ENCODE data around the gene ESR1.

The ESR1 gene

DNA sequence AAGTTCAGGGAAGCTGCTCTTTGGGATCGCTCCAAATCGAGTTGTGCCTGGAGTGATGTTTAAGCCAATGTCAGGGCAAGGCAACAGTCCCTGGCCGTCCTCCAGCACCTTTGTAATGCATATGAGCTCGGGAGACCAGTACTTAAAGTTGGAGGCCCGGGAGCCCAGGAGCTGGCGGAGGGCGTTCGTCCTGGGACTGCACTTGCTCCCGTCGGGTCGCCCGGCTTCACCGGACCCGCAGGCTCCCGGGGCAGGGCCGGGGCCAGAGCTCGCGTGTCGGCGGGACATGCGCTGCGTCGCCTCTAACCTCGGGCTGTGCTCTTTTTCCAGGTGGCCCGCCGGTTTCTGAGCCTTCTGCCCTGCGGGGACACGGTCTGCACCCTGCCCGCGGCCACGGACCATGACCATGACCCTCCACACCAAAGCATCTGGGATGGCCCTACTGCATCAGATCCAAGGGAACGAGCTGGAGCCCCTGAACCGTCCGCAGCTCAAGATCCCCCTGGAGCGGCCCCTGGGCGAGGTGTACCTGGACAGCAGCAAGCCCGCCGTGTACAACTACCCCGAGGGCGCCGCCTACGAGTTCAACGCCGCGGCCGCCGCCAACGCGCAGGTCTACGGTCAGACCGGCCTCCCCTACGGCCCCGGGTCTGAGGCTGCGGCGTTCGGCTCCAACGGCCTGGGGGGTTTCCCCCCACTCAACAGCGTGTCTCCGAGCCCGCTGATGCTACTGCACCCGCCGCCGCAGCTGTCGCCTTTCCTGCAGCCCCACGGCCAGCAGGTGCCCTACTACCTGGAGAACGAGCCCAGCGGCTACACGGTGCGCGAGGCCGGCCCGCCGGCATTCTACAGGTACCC lies at the start of gene ESR1:
Gene ESR1 (plus strand): TSS at position 170 of the 858 bp plus-strand sequence. CDS start 231 bp downstream, at position 401.
- DNase-seq, result no peak

DNA sequence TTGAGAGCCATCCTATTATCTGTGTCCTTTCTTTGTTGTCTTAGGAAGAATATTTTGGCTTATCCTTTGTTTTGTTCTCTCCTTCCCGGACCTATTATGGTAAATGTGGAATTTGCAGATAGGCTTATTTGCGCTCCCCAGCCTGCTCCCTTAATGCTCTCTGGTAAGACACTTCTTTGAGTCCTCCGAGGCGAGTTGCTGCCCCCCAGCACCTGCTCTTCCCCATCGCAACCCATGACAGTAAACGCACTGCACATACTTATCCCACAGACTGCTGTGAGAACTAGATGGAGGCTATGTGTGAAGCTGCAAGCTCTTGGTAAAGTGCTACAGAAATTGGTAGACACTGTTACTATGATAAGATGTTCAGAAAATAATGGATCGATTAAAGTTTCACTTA lies 47.0 kb upstream of the ESR1 start:
- no peak for DNase-seq

DNA sequence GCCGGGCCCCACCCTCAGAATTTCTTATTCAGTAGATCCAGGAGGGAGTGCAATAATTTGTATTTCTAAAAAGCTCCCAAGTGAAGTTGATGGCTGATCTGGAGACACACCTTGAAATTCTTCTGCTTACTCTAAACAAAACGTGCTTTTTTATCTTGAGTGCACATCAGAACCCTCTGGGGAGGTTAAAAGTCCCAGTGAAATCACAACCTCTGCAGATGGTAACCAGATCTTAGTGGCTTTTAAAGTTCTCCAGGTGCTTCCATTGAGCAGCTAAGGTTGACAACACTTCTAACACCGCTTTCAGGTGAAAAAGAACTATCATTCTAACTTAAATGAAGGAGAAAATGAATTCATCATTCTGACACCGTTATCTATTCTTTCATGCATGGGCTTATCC lies 45.6 kb upstream of the ESR1 start:
- DNase-seq, result no peak

DNA sequence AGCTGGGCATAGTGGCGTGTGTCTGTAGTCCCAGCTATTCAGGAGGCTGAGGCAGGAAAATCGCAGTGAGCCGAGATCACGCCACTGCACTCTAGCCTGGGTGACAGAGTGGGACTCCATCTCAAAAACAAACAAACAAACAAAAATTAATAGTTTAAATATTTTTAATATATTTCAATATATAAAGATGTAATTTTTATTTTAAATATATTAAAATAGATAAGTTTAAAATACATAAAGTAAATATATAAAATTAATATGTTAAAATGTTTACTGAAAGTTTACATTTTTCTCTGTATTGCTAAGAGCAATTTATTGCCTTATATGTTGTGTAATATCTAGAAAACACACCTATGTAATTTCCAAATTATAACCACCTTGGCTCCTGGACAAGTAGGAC lies 44.7 kb upstream of the ESR1 start:
- DNase-seq, result no peak

DNA sequence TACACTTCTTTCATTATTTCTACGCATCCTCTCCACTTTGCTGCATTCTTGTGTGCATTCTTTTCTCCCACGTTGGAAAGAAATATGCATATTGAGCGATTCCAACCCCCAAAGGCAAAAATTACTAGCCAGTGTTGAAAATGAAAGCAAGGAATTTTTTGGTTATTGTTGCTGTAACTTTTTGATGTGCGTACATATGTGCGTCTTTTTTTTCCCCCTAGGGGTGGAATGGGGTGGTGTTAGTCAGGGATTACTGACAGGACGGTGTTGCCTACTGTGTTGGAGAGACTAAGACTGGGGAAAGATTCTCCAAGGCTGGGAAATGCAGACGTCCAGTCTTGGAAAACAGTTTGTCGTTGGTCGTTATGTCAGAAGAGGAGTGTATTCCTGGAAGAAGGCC lies 44.2 kb upstream of the ESR1 start:
- DNase-seq, result no peak

DNA sequence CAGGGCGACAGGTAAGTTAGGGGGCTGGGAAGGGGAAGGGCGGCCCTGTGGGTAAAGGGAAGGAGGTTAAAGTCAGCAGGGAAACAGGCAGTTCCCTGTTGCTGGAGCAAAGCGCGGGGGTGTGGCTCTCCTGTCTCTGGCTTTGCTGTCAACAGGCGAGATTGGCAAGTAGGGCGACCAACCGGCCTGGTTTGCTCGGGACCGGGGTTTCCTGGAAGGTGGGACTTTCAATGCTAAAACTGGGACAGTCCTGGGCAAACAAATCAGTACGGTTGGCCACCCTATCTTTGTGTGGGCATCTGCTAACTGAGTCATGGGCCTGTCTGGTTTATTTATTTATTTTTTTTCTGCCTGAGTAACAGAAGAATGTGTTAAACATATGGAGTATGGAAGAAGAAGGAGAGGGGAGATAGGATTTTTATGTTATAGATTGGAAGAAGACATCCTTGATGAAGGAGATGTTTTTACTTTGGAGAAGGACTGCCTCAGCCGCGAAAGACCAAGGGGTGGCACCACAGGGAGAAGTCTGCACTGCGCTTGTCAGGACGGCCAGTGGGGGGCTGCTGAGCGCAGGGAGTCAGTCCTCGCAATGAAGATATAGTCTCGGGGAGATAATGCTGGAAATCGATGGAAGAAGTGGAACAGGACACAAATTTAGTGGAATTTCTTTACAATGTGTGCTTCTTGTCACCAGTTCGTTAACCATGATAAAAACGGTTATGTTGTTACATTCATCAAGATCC lies 43.4 kb upstream of the ESR1 start:
- peak; percentile 8 for DNase-seq

DNA sequence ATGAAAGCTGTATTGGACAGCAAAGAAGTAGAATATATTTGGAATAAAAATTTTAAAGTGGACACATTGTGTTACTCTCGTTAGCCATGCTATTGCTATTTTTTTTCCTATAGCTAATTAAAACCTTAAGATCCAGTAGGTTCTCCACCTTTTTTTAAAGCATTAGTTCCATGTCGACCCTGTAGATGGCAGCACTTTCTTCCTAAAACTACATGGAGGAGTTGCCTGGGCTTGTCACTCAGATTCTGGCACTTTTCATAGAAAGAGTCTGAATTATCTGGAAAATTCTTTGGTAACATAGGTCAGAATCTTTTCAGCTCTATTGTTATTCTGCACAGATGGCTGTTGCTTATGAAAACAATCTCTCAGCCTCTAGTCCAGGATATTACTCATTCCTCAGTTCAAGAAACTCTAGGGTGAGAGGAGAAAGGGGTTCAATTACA lies 42.0 kb upstream of the ESR1 start:
- peak; percentile 57 for DNase-seq

DNA sequence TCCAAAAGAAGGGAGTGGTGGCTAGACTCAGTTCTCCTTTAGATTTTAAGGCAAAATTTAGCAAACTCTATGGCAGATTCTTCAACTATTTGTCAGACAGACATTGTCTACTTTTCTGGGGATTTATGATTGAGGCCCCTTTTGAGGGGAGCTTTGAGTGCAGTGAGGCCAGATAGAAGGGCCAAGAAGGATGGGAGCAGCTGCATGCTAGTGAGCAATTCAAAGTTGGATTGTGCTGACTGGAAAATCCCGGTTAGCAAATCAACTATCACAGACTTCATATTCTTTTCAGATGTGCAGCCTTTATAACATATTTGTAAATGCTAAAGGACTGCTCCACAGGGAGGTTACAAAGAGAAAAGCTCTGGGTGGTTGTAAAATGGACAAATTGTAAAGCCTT lies 35.0 kb upstream of the ESR1 start:
- no peak for DNase-seq

DNA sequence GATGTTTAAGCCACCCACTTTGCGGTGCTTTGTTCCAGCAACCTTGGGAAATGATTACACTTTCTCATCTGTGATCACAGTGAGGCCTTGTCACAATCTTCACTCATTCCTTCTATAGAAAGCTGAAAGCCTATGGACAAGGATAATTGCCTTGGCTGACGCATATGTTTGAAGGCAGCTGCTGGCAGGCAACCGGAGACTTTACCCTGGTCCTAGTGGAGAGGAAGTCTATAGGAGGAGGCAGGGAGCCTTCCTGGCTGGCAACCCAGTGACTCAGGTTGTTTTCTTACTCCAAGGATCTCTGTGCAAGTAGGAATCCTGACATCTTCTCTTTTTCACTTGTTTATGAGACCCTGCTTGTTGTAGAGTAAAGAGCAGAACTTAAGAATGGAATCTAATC lies 34.1 kb upstream of the ESR1 start:
- DNase-seq, result no peak

DNA sequence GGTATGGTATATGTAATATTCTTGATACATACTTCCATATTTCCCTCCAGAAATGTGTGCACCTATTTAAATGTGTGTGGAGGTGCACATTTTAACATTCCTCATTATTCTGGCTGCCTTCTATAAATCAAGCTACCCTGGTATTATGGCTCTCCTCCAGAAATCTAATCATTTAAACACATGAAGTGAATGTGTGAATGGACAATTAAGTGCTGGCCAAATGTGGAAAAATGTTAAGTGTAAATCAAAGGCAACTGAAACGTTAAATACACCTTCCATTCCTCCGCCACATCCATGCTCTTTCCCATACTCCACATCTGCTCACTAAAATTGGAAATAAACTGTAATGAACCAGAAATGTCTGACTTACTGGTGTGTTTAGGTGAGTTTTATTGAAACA lies 24.9 kb upstream of the ESR1 start:
- no peak for DNase-seq

DNA sequence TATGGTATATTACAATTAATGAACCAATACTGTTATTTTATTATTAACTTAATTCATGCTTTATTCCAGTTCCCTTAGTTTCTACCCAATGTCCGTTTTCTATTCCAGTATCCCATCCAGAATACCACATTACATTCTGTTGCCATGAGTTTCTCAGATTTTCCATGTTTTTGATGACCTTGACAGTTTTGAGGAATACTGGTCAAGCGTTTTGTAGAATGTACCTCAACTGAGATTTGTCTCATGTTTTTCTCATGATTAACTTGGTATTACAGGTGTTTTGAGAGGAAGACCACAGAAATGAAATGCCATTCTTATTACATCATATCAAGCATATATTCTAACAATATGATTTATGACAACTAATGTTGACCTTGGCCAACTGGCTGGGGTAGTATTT lies 23.8 kb upstream of the ESR1 start:
- no peak for DNase-seq

DNA sequence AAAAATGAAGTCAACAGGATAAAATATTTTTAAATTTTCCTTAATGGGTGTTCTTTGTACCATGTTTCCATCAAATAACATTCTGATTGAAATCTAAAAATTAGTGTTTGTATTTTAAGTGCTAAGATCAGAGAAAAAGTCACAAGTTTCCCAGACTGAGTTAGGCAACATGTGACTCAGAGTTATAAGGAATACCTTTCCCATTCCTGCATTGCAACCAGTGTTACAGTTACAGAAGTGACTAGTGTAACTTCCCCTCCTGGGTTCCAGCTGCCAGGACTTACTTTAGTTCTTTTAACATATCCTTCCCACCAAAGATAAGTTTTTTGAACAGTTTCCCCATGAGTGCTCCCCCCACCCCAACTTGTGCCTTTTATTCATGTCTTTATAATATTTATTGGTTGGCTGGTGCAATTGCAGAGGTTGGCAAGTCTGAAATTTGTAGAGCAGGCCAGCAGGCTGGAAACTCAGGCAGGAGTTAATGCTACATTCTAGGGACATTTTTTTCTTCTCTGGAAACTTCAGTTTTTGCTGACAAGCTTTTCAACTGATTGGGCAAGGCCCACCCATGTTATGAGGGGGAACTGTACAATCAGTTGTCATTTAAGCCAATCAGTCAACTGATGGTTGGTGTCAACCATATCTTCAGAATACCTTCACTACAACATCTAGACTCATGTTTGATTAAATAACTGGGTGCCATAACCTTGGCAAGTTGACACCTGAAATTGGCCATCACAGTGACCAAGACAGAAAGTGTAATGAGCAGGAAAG lies 22.9 kb upstream of the ESR1 start:
- no peak for DNase-seq

DNA sequence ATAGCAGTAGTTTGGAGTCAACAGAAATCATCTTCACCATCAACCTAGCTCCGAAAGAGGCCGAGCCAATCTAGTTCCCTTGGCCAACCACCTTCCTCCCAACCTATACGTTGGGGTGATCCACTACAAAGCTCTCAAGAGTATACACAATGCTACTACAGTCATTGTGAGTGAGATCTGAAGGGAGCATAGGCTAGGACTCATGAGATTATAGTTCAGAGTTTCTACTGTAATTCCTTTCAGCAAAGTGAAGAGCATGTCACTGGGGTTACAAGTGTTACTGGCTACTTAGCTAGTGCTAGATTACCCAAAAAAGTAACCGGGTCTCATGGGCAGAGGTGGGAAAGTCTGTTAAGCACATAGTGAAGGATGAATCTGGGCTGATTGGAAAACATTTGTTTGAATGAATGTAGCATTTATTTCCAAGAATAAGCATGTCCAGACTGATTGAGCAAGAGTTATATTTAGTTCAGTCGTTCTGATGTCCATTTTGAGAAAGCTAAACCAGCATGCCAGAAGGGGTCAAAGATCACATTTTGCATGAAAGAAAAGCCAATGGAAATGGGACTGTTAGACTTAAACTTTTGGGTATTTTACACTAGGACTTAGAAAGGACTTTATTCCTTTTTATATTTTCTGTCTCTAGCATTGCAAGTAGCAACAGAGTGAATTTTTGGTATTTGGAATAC lies 10.5 kb upstream of the ESR1 start:
- no peak for DNase-seq

DNA sequence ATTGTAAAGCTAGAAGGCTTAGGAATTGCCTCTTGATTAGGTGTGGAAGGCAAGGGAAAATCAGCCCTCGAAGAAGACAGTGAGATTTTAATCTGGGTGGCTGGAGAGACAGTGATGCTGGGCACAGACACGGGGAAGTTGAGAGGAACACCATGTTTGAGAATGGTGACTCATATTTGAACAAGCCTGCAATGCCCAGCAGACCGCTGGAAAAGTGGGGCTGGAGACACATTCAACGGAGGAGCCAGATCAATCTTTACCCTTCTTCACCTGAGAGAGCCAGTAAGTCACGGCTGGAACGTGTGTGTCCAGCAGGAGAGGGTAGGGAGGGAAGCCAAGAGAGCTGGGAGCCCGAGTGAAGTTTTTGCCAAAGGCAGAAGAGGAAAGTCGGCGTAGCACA lies 3.7 kb upstream of the ESR1 start:
- no peak for DNase-seq

DNA sequence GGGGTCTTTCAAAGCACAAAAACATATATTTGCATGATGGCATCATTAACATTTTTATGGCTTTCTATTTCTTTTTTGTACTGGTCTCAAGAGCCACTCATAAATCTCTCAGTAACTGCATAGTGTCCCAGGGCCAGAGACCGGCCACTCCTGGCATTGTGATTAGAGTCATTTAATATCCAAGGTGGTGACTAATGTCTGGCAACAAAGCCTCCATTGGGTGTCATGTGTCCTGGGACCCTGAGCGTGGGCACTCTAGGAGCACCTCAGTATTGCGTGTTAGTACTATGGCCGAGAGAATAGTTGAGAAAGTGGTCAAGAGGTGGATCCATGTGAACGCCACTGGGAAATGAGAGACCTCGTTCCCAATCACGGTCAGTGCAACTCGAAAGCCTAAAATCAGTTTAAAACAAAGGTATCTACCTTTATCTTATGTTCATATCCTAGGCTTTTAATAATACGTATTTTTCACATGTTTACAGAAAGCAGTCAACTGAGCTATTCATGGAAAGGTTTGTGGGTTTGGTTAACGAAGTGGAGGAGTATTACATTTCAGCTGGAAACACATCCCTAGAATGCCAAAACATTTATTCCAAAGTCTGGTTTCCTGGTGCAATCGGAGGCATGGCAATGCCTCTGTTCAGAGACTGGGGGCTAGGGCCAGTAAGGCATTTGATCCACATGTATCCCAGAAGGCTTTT lies 2.7 kb upstream of the ESR1 start:
- no peak for DNase-seq

DNA sequence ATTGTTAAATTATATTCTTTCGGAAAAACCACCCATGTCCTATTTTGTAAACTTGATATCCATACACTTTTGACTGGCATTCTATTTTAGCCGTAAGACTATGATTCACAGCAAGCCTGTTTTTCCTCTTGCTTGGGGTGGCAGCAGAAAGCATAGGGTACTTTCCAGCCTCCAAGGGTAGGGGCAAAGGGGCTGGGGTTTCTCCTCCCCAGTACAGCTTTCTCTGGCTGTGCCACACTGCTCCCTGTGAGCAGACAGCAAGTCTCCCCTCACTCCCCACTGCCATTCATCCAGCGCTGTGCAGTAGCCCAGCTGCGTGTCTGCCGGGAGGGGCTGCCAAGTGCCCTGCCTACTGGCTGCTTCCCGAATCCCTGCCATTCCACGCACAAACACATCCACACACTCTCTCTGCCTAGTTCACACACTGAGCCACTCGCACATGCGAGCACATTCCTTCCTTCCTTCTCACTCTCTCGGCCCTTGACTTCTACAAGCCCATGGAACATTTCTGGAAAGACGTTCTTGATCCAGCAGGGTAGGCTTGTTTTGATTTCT lies 2.1 kb upstream of the ESR1 start:
- DNase-seq, result no peak

DNA sequence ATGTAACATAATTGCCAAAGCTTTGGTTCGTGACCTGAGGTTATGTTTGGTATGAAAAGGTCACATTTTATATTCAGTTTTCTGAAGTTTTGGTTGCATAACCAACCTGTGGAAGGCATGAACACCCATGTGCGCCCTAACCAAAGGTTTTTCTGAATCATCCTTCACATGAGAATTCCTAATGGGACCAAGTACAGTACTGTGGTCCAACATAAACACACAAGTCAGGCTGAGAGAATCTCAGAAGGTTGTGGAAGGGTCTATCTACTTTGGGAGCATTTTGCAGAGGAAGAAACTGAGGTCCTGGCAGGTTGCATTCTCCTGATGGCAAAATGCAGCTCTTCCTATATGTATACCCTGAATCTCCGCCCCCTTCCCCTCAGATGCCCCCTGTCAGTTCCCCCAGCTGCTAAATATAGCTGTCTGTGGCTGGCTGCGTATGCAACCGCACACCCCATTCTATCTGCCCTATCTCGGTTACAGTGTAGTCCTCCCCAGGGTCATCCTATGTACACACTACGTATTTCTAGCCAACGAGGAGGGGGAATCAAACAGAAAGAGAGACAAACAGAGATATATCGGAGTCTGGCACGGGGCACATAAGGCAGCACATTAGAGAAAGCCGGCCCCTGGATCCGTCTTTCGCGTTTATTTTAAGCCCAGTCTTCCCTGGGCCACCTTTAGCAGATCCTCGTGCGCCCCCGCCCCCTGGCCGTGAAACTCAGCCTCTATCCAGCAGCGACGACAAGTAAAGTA lies 547 bp upstream of the ESR1 start:
- DNase-seq, result no peak

DNA sequence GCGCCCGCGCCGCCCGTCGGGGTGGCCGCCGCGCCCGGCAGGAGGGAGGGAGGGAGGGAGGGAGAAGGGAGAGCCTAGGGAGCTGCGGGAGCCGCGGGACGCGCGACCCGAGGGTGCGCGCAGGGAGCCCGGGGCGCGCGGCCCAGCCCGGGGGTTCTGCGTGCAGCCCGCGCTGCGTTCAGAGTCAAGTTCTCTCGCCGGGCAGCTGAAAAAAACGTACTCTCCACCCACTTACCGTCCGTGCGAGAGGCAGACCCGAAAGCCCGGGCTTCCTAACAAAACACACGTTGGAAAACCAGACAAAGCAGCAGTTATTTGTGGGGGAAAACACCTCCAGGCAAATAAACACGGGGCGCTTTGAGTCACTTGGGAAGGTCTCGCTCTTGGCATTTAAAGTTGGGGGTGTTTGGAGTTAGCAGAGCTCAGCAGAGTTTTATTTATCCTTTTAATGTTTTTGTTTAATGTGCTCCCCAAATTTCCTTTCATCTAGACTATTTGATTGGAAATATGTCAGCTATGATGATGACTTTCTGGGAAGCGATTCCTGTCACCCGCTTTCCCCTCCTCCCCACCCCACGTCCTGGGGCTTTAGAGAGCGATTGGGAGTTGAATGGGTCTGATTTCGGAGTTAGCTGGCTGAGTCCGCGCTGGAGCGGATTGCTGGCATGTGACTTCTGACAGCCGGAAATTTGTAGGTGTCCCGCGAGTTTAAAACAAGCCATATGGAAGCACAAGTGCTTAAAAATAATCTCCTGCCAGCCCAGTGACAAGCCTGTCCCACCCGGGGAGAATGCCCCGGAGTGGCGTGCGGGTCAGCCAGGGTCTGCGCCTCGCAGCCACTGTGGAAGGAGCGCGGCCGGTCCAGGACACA lies 1.1 kb downstream of the ESR1 start:
- DNase-seq, result no peak

DNA sequence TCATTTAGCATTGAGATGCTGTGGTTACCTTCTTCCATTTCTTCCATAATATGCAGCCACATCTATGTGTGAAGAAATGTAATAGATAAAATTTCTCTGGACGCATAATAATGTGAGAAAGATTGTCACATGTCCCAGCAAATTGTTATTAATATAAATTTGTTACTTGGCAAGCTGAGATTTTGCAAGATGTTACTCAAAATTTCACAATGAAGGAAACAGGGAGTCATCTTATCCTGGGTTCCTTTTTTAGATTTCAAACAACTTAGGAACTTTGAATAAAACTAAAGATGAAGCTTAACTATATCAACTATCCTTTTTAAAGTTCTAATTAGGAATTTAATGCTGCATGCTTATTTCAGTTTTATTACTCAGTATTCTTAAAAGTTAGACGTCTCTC lies 3.6 kb downstream of the ESR1 start:
- DNase-seq, result no peak

DNA sequence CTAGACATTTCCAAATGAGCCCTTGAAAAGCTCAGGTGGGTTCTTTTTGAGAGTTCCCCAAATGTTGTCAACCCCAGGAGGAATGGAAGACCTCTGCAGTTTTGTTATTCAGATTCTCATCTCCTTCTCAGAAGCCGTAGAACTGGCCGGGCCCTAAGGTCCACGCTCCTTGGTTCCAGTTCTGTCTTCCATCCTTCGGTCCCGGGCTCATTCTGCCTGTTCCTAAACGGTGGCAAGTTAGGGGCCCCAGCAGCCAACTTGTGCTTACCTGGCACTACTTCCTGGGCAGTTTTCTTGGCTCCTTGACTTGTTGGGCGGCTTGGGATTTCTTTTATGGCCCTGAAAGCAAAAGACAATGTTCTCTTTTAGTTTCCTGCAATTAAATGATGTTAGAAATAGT lies 6.4 kb downstream of the ESR1 start:
- no peak for DNase-seq
